Measurements from ENCODE around the gene PLAGL1. TPM values are rescaled to one million over a fixed set of nuclear protein-coding genes. Genes with fewer than 3 reads are reported as not detected.

Gene PLAGL1
- total and polyA plus RNA-seq, 4 donors, result 1.3 to 6.3 (median 2.0) TPM

DNA sequence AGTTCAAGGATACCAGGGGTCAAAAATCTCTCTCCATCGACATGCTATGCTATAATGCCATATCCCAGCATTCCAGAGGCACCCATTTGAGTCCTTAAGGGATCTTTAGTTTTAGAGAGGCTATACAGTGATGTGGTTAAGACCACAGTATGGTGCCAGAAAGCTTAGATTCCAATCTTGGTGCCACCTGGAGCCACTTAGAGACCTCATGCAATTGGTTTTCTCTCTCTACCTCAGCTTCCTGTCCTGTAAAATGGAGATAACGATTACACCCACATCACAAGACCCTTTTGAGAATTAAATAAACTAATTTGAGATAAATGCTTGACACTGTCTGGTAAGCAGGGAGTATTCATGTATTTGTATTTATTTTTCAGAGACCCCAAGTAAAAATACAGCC is 39.0 kb downstream of the PLAGL1 start:
- no peak for DNase-seq (ENCODE audit: low spot score)
- H3K27ac ChIP-seq (ENCODE audit: low read depth in 1 of 2, low read length in 2 of 2), result no peak overlapping the region
- H3K27me3 ChIP-seq (ENCODE audit: control insufficient read depth in 4 of 4, insufficient read depth in 4 of 4, low read length in 3 of 4), result peaks cover 0 to 6% (median 0%) of the 10 kb centered on the region in 4 donors
- no peaks in the 10 kb centered on the region for H3K4me1 ChIP-seq (ENCODE audit: control insufficient read depth in 4 of 4, insufficient read depth in 4 of 4, low read length in 3 of 4)
- 42% methylated on average over 2 of the region's 2 CpGs for WGBS
- H3K9me3 ChIP-seq (ENCODE audit: control insufficient read depth in 4 of 4, low read length in 3 of 4), result no peaks in the 10 kb centered on the region
- no peak overlapping the region for H3K4me3 ChIP-seq (ENCODE audit: low read depth in 1 of 3, low read length in 3 of 3)
- no peak for TF ChIP-seq RAD21 (IDR thresholded peaks at IDR 0.05)
- TF ChIP-seq, protein P1, sequence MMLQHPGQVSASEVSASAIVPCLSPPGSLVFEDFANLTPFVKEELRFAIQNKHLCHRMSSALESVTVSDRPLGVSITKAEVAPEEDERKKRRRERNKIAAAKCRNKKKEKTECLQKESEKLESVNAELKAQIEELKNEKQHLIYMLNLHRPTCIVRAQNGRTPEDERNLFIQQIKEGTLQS (IDR thresholded peaks at IDR 0.05), result no peak
- no peak for TF ChIP-seq GABPA (IDR thresholded peaks at IDR 0.05 in 1 of 2, conservative IDR thresholded peaks at IDR 0.05 in 1 of 2)
- TF ChIP-seq, protein P2, sequence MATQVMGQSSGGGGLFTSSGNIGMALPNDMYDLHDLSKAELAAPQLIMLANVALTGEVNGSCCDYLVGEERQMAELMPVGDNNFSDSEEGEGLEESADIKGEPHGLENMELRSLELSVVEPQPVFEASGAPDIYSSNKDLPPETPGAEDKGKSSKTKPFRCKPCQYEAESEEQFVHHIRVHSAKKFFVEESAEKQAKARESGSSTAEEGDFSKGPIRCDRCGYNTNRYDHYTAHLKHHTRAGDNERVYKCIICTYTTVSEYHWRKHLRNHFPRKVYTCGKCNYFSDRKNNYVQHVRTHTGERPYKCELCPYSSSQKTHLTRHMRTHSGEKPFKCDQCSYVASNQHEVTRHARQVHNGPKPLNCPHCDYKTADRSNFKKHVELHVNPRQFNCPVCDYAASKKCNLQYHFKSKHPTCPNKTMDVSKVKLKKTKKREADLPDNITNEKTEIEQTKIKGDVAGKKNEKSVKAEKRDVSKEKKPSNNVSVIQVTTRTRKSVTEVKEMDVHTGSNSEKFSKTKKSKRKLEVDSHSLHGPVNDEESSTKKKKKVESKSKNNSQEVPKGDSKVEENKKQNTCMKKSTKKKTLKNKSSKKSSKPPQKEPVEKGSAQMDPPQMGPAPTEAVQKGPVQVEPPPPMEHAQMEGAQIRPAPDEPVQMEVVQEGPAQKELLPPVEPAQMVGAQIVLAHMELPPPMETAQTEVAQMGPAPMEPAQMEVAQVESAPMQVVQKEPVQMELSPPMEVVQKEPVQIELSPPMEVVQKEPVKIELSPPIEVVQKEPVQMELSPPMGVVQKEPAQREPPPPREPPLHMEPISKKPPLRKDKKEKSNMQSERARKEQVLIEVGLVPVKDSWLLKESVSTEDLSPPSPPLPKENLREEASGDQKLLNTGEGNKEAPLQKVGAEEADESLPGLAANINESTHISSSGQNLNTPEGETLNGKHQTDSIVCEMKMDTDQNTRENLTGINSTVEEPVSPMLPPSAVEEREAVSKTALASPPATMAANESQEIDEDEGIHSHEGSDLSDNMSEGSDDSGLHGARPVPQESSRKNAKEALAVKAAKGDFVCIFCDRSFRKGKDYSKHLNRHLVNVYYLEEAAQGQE (IDR thresholded peaks at IDR 0.05), result no peak
- no peak for TF ChIP-seq YY1 (IDR thresholded peaks at IDR 0.05)
- no peak overlapping the region for H3K9ac ChIP-seq (ENCODE audit: low read depth in 1 of 2, low read length in 2 of 2)
- no peaks in the 10 kb centered on the region for H3K36me3 ChIP-seq (ENCODE audit: control insufficient read depth in 4 of 4, insufficient read depth in 3 of 4, low read depth in 1 of 4, low read length in 3 of 4)

DNA sequence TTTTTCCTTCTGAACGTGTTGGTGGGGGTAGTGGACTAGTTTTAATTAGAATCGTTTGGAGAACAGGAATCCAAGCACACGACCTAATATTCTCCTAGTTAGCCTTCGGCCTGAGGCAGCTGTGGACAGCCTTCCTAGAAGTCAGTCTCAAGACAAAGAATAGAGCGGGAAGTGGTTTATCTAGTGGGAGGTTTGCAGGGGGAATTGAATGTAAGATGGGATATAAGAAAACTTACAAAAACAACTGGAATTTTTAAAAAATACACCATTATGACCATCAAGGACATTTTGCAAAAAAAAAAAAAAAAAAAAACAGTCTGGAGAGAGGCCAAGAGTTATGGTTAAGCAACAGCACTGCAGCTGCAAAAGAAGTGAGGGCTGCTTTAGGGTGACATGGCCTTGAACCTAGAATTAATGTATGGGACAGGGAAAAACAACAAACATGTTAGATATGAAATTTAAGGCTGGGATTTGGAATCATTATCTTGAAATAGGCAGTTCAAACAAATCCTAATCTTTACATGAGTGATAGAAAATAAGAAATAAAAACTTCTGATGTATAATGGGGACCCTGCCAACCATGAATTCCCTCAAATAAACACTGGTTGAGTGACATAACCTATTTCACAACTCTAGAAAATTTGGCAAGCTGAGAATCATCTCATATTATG is 40.2 kb downstream of the PLAGL1 start:
- no peaks in the 10 kb centered on the region for H3K36me3 ChIP-seq (ENCODE audit: control insufficient read depth in 4 of 4, insufficient read depth in 3 of 4, low read depth in 1 of 4, low read length in 3 of 4)
- H3K4me1 ChIP-seq (ENCODE audit: control insufficient read depth in 4 of 4, insufficient read depth in 4 of 4, low read length in 3 of 4), result no peaks in the 10 kb centered on the region
- no peak overlapping the region for H3K27ac ChIP-seq (ENCODE audit: low read depth in 1 of 2, low read length in 2 of 2)
- no peaks in the 10 kb centered on the region for H3K9me3 ChIP-seq (ENCODE audit: control insufficient read depth in 4 of 4, low read length in 3 of 4)
- WGBS, result 75% methylated on average over 5 of the region's 5 CpGs
- TF ChIP-seq, protein P1 (IDR thresholded peaks at IDR 0.05), result no peak
- TF ChIP-seq, protein P3, sequence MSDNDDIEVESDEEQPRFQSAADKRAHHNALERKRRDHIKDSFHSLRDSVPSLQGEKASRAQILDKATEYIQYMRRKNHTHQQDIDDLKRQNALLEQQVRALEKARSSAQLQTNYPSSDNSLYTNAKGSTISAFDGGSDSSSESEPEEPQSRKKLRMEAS (IDR thresholded peaks at IDR 0.05), result no peak
- H3K9ac ChIP-seq (ENCODE audit: low read depth in 1 of 2, low read length in 2 of 2), result no peak overlapping the region
- H3K27me3 ChIP-seq (ENCODE audit: control insufficient read depth in 4 of 4, insufficient read depth in 4 of 4, low read length in 3 of 4), result peaks cover 0 to 6% (median 0%) of the 10 kb centered on the region in 4 donors
- DNase-seq (ENCODE audit: low spot score), result no peak
- H3K4me3 ChIP-seq (ENCODE audit: low read depth in 1 of 3, low read length in 3 of 3), result no peak overlapping the region

DNA sequence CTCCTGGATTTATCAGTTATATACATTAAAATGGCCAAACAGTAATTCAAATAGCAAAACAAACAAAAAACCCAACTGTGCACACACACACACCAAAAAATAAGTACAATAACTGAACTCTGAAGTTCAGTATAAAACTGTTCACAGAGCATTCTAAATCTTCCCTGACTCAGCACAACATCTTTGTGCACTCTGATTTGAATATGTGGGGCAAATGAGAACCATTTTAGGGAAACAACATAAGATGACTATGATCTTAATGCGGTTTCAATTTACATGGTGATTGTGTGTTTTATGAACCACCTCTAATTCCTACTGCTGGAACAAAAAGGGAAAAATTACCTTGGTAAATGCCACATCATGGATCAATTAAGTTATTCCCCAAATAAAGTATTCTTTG is 41.7 kb downstream of the PLAGL1 start:
- DNase-seq (ENCODE audit: low spot score), result no peak
- H3K27ac ChIP-seq (ENCODE audit: low read depth in 1 of 2, low read length in 2 of 2), result no peak overlapping the region
- H3K36me3 ChIP-seq (ENCODE audit: control insufficient read depth in 4 of 4, insufficient read depth in 3 of 4, low read depth in 1 of 4, low read length in 3 of 4), result no peaks in the 10 kb centered on the region
- peaks cover 0 to 6% (median 0%) of the 10 kb centered on the region in 4 donors for H3K27me3 ChIP-seq (ENCODE audit: control insufficient read depth in 4 of 4, insufficient read depth in 4 of 4, low read length in 3 of 4)
- H3K4me3 ChIP-seq (ENCODE audit: low read depth in 1 of 3, low read length in 3 of 3), result no peak overlapping the region
- no peaks in the 10 kb centered on the region for H3K4me1 ChIP-seq (ENCODE audit: control insufficient read depth in 4 of 4, insufficient read depth in 4 of 4, low read length in 3 of 4)
- no peak overlapping the region for H3K9ac ChIP-seq (ENCODE audit: low read depth in 1 of 2, low read length in 2 of 2)
- H3K9me3 ChIP-seq (ENCODE audit: control insufficient read depth in 4 of 4, low read length in 3 of 4), result no peaks in the 10 kb centered on the region
- 81% methylated on average over 1 of the region's 1 CpG for WGBS
- TF ChIP-seq NR2F2 (IDR thresholded peaks at IDR 0.05), result no peak
- TF ChIP-seq, protein P3 (IDR thresholded peaks at IDR 0.05), result no peak
- no peak for TF ChIP-seq EGR1 (IDR thresholded peaks at IDR 0.05; ENCODE audit: low read depth in 2 of 2)
- TF ChIP-seq SP1 (IDR thresholded peaks at IDR 0.05), result no peak
- TF ChIP-seq, protein P2 (IDR thresholded peaks at IDR 0.05), result no peak
- TF ChIP-seq YY1 (IDR thresholded peaks at IDR 0.05), result no peak
- TF ChIP-seq, protein P4, sequence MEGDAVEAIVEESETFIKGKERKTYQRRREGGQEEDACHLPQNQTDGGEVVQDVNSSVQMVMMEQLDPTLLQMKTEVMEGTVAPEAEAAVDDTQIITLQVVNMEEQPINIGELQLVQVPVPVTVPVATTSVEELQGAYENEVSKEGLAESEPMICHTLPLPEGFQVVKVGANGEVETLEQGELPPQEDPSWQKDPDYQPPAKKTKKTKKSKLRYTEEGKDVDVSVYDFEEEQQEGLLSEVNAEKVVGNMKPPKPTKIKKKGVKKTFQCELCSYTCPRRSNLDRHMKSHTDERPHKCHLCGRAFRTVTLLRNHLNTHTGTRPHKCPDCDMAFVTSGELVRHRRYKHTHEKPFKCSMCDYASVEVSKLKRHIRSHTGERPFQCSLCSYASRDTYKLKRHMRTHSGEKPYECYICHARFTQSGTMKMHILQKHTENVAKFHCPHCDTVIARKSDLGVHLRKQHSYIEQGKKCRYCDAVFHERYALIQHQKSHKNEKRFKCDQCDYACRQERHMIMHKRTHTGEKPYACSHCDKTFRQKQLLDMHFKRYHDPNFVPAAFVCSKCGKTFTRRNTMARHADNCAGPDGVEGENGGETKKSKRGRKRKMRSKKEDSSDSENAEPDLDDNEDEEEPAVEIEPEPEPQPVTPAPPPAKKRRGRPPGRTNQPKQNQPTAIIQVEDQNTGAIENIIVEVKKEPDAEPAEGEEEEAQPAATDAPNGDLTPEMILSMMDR (IDR thresholded peaks at IDR 0.05; ENCODE audit: low read depth, low read length, missing input control), result no peak
- TF ChIP-seq RXRA (IDR thresholded peaks at IDR 0.05), result no peak
- no peak for TF ChIP-seq JUND (IDR thresholded peaks at IDR 0.05)
- no peak for TF ChIP-seq FOXA1 (IDR thresholded peaks at IDR 0.05)
- TF ChIP-seq HNF4G (IDR thresholded peaks at IDR 0.05), result no peak
- TF ChIP-seq GABPA (IDR thresholded peaks at IDR 0.05 in 1 of 2, conservative IDR thresholded peaks at IDR 0.05 in 1 of 2), result no peak
- TF ChIP-seq FOXA2 (IDR thresholded peaks at IDR 0.05), result no peak
- no peak for TF ChIP-seq HNF4A (conservative IDR thresholded peaks at IDR 0.05)
- TF ChIP-seq, protein P1 (IDR thresholded peaks at IDR 0.05), result no peak
